SK-N-SH treated with all-trans-retinoic acid at 6 μM for 48 hours (cell line): ENCODE measurements around the gene KLHDC8A.

ENCODE experiments used
- ARNTL ChIP-seq: fragments of 450-650 bp; formaldehyde crosslinking; IDR thresholded peaks from 2 replicates; pipeline ENCODE4 v1.5.0; 2020; ENCODE audit warnings: low read depth, mild to moderate bottlenecking, moderate library complexity, borderline replicate concordance
- TF ChIP-seq, protein P1 (sequence below): fragments of 250-450 bp; sonication (Bioruptor Pico); IDR thresholded peaks from 2 replicates; pipeline ENCODE4 v1.5.1; 2020; ENCODE audit warnings: low read depth, mild to moderate bottlenecking, moderate library complexity

DNA sequence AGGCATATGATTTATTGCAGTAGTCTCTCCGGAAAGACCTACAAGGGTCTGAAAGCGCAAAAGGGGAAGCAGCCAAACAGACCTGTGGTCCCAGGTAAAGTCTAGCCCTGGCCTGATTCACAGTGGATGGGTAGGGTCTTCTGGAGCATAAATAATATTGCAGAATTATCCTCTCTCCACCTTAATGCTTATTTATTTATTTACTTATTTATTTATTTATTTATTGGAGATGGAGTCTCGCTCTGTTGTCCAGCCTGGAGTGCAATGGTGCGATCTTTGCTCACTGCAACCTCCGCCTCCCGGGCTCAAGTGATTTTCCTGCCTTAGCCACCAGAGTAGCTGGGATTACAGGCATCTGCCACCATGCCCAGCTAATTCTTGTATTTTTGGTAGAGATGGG, 11.8 kb upstream of the KLHDC8A start:
- TF ChIP-seq ARNTL (CRISPR knock-in tag) = no peak
- TF ChIP-seq, protein P1, sequence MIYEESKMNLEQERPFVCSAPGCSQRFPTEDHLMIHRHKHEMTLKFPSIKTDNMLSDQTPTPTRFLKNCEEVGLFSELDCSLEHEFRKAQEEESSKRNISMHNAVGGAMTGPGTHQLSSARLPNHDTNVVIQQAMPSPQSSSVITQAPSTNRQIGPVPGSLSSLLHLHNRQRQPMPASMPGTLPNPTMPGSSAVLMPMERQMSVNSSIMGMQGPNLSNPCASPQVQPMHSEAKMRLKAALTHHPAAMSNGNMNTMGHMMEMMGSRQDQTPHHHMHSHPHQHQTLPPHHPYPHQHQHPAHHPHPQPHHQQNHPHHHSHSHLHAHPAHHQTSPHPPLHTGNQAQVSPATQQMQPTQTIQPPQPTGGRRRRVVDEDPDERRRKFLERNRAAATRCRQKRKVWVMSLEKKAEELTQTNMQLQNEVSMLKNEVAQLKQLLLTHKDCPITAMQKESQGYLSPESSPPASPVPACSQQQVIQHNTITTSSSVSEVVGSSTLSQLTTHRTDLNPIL (CRISPR knock-in tag) = no peak
